Stimulated activated naive B cell treated with anti-CD40 and anti-IgM and Interleukin-4, amounts not matched to agents 10 μg/mL and 1 μg/mL and 100 μg/mL, for 72 hours (primary cell): Measurements from ENCODE around the gene COA3.

Experiments
- ATAC-seq, 2 donors: fragments of 150-1000 bp; cut with Tn5 transposase; replicated peaks; 2 replicates each; pipeline ENCODE4 v1.10.0; 2021; ENCODE audit warnings: moderate library complexity in 1 of 2
- DNase-seq: peaks from one replicate; pipeline ENCODE4 v3.0.0; 2021
- H3K27ac Mint-ChIP-seq: one replicate; pipeline ENCODE4 v1.8.0; 2022; ENCODE audit warnings: mild to moderate bottlenecking, mixed read lengths
- H3K27me3 Mint-ChIP-seq, 2 donors: one replicate each; pipeline ENCODE4 v1.8.0; 2022; ENCODE audit warnings: mixed read lengths in 2 of 2
- H3K36me3 Mint-ChIP-seq, 2 donors: one replicate each; pipeline ENCODE4 v1.8.0; 2022; ENCODE audit warnings: mixed read lengths in 2 of 2, mild to moderate bottlenecking in 1 of 2
- H3K4me1 Mint-ChIP-seq, 2 donors: one replicate each; pipeline ENCODE4 v1.8.0; 2022; ENCODE audit warnings: mixed read lengths in 2 of 2, mild to moderate bottlenecking in 1 of 2
- H3K4me3 Mint-ChIP-seq, 2 donors: one replicate each; pipeline ENCODE4 v1.8.0; 2022; ENCODE audit warnings: mild to moderate bottlenecking in 2 of 2, mixed read lengths in 2 of 2, moderate library complexity in 1 of 2
- H3K9me3 Mint-ChIP-seq, 2 donors: one replicate each; pipeline ENCODE4 v1.8.0; 2022; ENCODE audit warnings: mixed read lengths in 2 of 2, mild to moderate bottlenecking in 1 of 2

Gene COA3, protein sequence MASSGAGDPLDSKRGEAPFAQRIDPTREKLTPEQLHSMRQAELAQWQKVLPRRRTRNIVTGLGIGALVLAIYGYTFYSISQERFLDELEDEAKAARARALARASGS

DNA sequence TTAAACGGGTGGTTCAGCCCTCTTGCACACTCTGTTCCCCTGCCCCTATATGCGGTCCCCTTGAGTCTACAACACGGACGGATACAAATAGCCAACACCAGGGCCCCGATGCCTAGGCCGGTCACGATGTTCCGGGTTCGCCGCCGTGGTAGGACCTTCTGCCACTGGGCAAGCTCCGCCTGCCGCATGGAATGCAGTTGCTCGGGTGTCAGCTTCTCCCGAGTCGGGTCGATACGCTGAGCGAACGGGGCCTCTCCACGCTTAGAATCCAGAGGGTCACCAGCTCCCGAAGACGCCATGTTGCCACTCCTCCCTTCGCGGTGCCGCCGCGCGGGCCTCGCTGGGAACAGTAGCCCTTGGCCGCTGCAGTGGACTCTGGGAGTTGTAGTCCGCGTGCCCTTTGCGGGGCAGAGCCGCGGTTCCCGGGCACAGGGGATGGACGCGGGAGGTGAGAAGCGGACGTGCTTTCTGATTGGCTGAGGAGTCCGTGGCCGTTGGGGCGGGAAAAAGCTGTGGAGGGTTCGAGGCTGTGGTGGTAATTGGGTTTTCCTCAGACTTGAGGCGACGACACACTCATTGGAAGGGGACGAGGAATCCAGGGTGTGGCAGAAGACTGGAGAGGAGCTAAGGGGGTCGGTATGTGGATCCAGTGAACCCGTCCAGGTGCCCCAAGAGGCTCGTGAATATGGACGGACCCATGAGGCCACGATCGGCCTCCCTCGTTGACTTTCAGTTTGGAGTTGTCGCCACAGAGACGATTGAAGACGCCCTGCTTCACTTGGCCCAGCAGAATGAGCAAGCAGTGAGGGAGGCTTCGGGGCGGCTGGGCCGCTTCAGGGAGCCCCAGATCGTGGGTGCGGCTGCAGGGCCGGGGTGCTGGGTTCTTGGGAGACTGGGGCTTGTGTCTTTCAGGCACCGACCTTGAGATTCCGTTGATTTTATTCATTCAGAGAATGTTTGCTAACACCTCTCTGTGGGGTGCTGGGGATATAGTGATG is at the start of gene COA3, which contains the start of gene CNTD1:
Gene COA3 (minus strand): TSS at position 322 of the 998 bp plus-strand sequence. CDS start 23 bp downstream, at position 299.
Gene CNTD1 (plus strand): TSS at position 479 of the 998 bp plus-strand sequence. CDS start 207 bp downstream, at position 686.
- peaks cover 4 to 5% of the 10 kb centered on the region in 2 donors for H3K27me3 Mint-ChIP-seq
- H3K36me3 Mint-ChIP-seq: peaks cover 21 to 29% of the 10 kb centered on the region in 2 donors
- ATAC-seq: peak; percentile 100
- H3K9me3 Mint-ChIP-seq: peaks cover 2 to 4% of the 10 kb centered on the region in 2 donors
- peak within 1 kb of the TSS; percentile 90 to 94 for H3K4me3 Mint-ChIP-seq
- peak within 1 kb of the TSS; percentile 84 for H3K27ac Mint-ChIP-seq
- H3K4me1 Mint-ChIP-seq: peaks cover 24 to 36% of the 10 kb centered on the region in 2 donors
- peak; percentile 72 for DNase-seq

DNA sequence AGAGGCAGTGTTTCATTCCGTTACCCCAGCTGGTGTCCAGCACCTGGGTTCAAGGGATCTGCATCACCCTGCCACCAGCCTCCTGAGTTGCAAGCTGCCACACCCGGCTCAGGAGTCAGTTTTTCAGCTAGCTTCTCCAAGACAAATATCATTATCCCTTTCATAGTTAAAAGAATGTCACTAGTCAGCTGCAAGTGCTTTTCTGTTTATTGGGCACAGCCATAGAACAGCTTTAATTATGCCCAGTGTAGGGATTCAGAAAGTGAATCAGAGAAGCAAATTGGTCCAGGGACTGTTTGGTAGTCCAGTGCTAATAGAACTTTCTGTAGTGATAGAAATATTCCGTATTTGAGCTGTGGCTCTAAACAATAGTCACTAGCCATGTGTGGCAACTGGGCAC is 49.6 kb upstream of the COA3 start:
- no peaks in the 10 kb centered on the region for H3K9me3 Mint-ChIP-seq
- H3K27me3 Mint-ChIP-seq: no peaks in the 10 kb centered on the region
- H3K4me1 Mint-ChIP-seq: peaks cover 19 to 33% of the 10 kb centered on the region in 2 donors
- no peak for DNase-seq
- H3K36me3 Mint-ChIP-seq: peaks cover 24 to 30% of the 10 kb centered on the region in 2 donors
- no peak overlapping the region for H3K4me3 Mint-ChIP-seq
- no peak for ATAC-seq
- no peak overlapping the region for H3K27ac Mint-ChIP-seq

DNA sequence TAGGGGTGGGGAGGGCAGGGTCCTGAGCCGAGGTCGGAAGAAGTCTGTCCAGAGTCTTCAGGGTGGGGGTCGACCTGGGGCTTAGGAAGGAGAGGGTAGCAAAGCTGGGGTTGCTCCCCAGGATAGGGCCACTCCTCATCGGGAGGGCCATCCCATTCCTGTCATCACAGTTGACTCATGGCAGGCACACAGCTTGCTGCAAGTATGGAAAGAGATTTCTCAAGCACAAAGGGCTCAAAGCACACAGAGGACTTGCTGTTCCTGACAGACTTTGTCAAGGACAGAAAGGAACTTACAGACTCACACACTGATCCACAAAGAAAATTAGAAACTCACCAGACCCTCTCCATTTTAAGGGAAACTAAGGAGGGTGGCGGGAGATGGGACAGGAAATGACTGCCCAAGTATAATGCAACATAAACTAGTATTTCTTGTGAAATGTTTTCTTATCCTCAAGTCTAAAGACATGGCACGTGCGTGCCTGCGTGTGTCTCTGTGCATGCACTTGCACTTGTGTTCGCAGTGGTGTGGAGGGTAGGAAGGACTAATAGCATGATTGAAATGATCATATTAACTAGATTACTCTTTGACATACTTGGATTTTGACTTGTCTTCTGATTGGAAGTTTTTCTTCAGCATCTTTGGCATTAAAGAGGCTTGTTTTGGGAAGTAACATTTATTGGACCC is 48.2 kb upstream of the COA3 start:
- peaks cover 30 to 35% of the 10 kb centered on the region in 2 donors for H3K36me3 Mint-ChIP-seq
- H3K4me1 Mint-ChIP-seq: peaks cover 19 to 38% of the 10 kb centered on the region in 2 donors
- H3K4me3 Mint-ChIP-seq: no peak overlapping the region
- DNase-seq (no peak), ATAC-seq (no peak)
- no peaks in the 10 kb centered on the region for H3K9me3 Mint-ChIP-seq
- H3K27me3 Mint-ChIP-seq: no peaks in the 10 kb centered on the region
- peak overlapping the region; percentile 95 for H3K27ac Mint-ChIP-seq

DNA sequence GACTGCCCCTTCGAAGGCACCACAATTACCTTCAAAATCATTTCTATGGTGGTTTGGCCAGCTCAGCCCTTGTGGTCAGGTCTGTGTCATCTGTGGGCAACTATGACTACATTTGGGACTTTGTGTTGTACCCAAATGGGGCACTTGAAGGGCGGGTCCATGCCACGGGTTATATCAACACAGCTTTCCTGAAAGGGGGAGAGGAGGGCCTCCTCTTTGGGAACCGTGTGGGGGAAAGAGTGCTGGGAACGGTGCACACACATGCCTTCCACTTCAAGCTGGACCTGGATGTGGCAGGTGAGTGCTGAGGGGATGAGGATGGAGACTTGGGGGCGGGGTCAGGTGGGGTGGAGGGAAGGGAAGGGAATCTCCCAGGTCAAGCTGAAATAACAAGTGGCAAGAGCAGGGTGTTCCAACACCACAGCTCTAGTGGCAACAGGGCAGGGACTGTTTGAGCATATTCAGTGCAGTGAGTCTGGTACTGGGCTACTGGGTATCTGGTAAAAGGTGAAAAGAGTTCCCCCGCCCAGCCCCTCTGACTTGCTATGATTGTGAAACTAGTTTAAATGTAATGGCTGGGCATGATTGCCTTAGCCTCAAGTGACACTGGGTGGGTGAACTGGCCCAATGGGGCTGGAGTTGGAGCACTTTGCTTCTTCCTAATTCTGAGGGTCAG is 47.6 kb upstream of the COA3 start:
- peak; percentile 84 to 85 for ATAC-seq
- DNase-seq: peak; percentile 45
- Mint-ChIP-seq H3K9me3 (no peaks in the 10 kb centered on the region), H3K4me3 (peak overlapping the region; percentile 64 to 73), H3K4me1 (peaks cover 19 to 38% of the 10 kb centered on the region in 2 donors), H3K27me3 (no peaks in the 10 kb centered on the region), H3K36me3 (peaks cover 30 to 40% of the 10 kb centered on the region in 2 donors), H3K27ac (peak overlapping the region; percentile 95)

DNA sequence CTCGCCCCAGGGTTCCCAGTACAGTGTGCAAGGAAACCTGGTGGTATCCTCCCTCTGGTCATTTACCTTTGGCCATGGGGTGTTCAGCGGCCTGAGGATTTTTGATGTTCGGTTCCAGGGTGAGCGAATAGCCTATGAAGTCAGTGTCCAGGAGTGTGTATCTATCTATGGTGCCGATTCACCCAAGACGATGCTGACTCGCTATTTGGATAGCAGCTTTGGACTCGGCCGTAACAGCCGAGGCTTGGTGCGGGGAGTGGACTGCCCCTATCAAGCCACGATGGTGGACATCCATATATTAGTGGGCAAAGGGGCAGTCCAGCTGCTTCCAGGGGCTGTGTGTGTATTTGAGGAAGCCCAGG is 47.0 kb upstream of the COA3 start:
- ATAC-seq: peak in 1 of 2 donors; percentile 5
- Mint-ChIP-seq H3K27ac (peak overlapping the region; percentile 95), H3K4me3 (peak overlapping the region in 1 of 2 donors; percentile 73), H3K27me3 (no peaks in the 10 kb centered on the region), H3K4me1 (peaks cover 19 to 38% of the 10 kb centered on the region in 2 donors), H3K36me3 (peaks cover 33 to 41% of the 10 kb centered on the region in 2 donors), H3K9me3 (no peaks in the 10 kb centered on the region)
- DNase-seq: no peak

DNA sequence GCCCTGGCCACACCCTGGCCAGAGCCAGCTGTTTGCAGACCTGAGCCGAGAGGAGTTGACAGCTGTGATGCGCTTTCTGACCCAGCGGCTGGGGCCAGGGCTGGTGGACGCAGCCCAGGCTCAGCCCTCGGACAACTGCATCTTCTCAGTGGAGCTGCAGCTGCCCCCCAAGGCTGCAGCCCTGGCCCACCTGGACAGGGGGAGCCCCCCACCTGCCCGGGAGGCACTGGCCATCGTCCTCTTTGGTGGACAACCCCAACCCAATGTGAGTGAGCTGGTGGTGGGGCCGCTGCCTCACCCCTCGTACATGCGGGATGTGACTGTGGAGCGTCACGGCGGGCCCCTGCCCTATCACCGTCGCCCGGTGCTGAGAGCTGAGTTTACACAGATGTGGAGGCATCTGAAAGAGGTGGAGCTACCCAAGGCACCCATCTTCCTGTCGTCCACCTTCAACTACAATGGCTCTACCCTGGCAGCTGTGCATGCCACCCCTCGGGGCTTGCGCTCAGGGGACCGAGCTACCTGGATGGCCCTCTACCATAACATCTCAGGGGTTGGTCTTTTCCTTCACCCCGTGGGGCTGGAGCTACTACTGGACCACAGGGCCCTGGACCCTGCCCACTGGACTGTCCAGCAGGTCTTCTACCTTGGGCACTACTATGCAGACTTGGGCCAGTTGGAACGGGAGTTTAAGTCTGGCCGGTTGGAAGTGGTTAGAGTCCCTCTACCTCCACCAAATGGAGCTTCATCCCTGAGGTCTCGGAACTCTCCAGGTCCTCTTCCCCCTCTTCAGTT is 46.5 kb upstream of the COA3 start:
- peak overlapping the region; percentile 95 for H3K27ac Mint-ChIP-seq
- no peaks in the 10 kb centered on the region for H3K9me3 Mint-ChIP-seq
- DNase-seq: no peak
- no peaks in the 10 kb centered on the region for H3K27me3 Mint-ChIP-seq
- H3K4me1 Mint-ChIP-seq: peaks cover 16 to 38% of the 10 kb centered on the region in 2 donors
- H3K36me3 Mint-ChIP-seq: peaks cover 33 to 41% of the 10 kb centered on the region in 2 donors
- no peak for ATAC-seq
- no peak overlapping the region for H3K4me3 Mint-ChIP-seq

DNA sequence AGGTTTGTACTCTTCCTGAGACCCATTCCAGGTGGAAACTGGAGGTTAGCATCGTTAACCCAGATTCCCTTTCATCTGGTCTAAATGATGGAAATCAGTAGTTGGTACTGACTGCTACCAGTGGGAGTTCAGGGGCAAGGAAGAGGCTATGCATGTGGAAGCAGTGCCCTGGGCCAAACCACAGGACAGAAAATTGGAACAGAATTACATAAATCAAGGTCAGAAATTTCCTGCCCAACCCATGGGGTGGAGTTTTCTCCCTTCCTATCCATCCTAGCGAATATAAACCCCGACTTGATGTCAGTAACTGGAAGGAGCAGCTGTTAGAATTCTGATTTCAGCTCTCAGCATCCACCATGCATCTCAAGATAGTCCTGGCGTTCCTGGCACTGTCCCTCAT is 45.8 kb upstream of the COA3 start, which contains the start of gene AOC2:
Gene AOC2 (plus strand): TSS at position 310 of the 400 bp plus-strand sequence. CDS start 47 bp downstream, at position 357.
- ATAC-seq: no peak
- no peak for DNase-seq
- Mint-ChIP-seq H3K27me3 (no peaks in the 10 kb centered on the region), H3K4me1 (peaks cover 16 to 38% of the 10 kb centered on the region in 2 donors), H3K36me3 (peaks cover 37 to 44% of the 10 kb centered on the region in 2 donors), H3K4me3 (no peak within 1 kb of the TSS), H3K27ac (peak within 1 kb of the TSS; percentile 95), H3K9me3 (no peaks in the 10 kb centered on the region)

DNA sequence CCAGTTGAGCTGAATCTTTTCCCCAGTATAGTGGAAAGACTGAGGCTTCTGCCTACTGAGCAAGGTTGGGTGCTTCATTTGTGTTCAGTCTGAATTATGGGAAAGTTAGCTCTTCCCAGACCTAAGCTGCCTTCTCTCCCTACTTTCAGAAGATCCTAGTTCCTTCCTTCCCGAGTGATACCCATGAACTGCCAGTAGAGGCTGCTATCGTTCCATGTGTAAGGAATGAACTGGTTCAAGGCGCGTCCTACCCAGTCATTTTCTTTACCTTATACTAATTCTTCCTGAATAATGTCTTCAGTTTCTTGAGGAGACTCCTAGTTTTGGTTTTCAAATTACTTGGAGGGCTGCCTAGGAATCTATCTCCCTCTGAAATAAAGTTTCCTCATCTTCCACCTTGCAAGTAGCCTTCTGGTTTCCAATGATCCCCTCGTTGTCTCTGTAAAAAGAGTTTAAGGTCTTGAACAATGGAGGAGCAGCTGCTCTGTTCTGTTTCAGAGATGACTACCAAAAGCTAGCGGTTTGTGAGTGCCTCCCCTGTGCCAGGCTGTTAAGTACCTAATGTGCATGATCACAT is 44.9 kb upstream of the COA3 start:
- no peaks in the 10 kb centered on the region for H3K9me3 Mint-ChIP-seq
- H3K36me3 Mint-ChIP-seq: peaks cover 44 to 53% of the 10 kb centered on the region in 2 donors
- H3K27ac Mint-ChIP-seq: no peak overlapping the region
- no peak for DNase-seq
- no peak for ATAC-seq
- H3K4me1 Mint-ChIP-seq: peaks cover 16 to 43% of the 10 kb centered on the region in 2 donors
- H3K4me3 Mint-ChIP-seq: no peak overlapping the region
- no peaks in the 10 kb centered on the region for H3K27me3 Mint-ChIP-seq

DNA sequence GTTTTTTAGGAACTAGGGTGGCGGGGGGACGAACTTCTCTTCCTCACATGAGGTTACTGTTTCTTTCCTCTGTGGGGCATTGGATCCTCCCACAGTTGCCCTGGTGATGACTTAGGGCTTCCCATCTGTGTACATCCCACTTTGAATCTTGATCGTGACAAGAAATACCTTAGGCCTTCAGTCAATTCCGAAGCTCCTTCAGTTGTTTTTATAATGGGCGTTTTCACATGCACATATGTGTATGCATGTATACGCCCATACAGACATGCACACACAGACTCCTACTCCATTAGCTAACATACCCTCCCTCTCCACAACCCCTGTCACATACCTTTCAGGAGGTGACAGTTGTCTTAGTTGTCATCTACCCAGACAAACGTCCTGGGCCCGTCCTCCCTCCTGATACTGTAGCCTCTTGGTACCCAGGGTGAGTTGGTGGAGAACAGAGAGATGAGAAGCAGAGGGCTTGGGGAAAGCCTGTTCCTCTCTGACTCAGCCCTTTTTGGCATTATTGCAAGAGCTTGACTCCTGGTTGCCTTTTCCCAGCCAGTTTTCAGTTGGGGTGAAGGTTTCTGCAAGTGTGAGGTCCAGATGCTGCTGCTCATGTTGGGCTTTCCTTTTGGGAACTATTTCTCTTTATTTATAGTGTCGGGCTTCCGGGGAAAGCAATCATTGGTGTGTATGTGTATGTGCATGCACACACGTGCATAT is 43.6 kb upstream of the COA3 start:
- DNase-seq (no peak), ATAC-seq (no peak)
- Mint-ChIP-seq H3K36me3 (peaks cover 53 to 56% of the 10 kb centered on the region in 2 donors), H3K27me3 (no peaks in the 10 kb centered on the region), H3K27ac (no peak overlapping the region), H3K4me3 (no peak overlapping the region), H3K4me1 (peaks cover 20 to 43% of the 10 kb centered on the region in 2 donors), H3K9me3 (no peaks in the 10 kb centered on the region)

DNA sequence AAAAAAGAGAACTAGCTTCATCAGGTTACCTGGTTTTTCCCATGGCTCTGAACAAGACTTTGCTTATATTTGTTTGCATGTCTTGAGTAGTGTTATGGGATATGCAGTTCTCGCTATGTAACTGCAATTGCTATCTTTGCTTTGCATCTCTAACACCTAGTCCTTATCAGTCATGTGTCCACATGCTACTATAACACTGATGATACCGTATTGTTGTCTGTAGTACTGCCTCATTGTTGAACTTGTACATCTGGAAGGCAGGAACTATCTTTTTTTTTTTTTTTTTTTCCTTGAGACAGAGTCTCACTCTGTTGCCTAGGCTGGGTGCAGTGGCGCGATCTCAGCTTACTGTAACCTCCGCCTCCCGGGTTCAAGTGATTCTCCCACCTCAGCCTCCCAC is 37.2 kb upstream of the COA3 start:
- DNase-seq (no peak), ATAC-seq (no peak)
- Mint-ChIP-seq H3K4me1 (peaks cover 17 to 35% of the 10 kb centered on the region in 2 donors), H3K9me3 (no peaks in the 10 kb centered on the region), H3K4me3 (no peak overlapping the region), H3K27ac (no peak overlapping the region), H3K36me3 (peaks cover 28 to 36% of the 10 kb centered on the region in 2 donors), H3K27me3 (no peaks in the 10 kb centered on the region)

DNA sequence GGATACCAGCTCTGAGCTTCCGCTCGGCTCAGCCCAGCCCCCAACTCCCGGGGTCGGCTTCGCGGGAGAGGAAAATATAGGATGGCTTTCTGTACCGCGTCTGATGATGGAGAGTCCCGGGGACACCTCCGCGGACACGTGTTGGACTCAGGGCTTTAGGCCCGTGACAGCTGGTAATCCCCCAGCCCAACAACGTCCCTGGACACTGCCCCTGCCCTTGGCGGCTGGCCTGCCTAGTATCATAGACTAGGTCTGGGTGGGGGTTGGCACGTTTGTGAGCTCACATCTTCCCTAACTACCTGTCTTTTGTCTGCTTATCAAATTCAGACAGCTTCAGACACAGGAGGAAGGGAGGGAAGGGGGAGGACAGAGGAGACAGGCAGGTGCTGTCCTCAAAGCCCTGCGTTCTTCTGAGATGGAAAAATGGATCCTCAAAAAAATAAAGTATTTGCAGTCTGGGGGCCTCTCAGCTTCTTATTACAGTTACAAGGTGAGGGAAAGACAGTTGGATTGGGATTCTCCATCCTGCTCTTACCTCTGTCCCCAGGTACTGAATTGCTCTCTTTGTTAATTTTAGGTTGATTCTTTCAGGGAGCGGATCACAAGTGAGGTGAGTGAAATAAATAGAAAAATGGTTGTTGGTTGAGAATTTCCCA is 35.4 kb upstream of the COA3 start:
- peaks cover 20 to 28% of the 10 kb centered on the region in 2 donors for H3K36me3 Mint-ChIP-seq
- peak overlapping the region; percentile 94 to 97 for H3K4me3 Mint-ChIP-seq
- no peaks in the 10 kb centered on the region for H3K9me3 Mint-ChIP-seq
- no peaks in the 10 kb centered on the region for H3K27me3 Mint-ChIP-seq
- peak overlapping the region; percentile 99 for H3K27ac Mint-ChIP-seq
- DNase-seq: no peak
- H3K4me1 Mint-ChIP-seq: peaks cover 17 to 32% of the 10 kb centered on the region in 2 donors
- no peak for ATAC-seq
